Erythroblast (primary cell): ENCODE data around the gene DPYSL3.

ENCODE experiments used
- GATA1 ChIP-seq: IDR thresholded peaks from 2 replicates; pipeline ENCODE4 v1.6.1; 2011; ENCODE audit warnings: low read depth, mild to moderate bottlenecking, control low read depth, low read length, moderate library complexity
- POLR2A ChIP-seq: IDR thresholded peaks from 2 replicates; pipeline ENCODE4 v1.6.1; 2011; ENCODE audit warnings: mild to moderate bottlenecking, low read length

DNA sequence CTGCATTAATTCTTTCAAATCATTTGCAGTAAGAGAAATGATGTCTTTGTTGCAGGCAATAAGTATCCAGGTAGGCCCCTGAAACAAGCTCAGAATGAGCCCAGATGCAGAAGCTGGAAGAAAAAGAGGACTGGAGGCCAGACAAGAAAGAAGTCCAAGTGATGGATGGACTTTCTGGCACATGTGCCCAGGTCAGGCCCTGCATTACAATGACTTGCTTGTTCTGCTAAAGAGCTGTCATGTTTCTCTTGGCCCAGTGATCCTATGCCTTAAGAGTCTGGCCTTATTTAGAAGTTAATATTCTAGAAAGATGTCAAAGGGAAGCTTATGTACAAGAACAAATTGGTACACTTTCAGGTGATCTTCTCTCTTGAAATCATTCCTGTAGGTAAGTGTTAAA lies 64.8 kb downstream of the DPYSL3 start:
- TF ChIP-seq POLR2A: no peak
- no peak for TF ChIP-seq GATA1
